ENCODE data around the gene GID4.

Gene GID4

DNA sequence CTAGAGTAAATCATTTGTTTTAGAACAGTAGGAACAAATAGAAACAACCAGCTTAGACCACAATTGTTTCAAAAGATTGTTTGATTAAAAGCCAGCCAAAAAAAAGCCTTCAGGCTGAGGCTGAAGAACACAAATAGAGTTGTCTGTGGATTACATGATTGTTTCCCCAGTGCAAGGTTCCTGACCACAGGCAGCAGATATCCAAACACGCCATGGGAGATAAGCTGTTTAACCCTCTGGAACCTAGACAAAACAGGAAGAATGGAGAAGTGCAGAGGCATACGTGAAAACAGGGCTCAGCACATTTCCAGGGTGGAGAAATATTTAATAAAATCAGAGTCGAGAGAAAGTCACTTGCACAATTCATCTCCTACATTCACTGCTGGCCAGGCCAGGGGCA lies 21.2 kb upstream of the GID4 start:
- DNase-seq (ENCODE audit: low spot score), result no peak

GRCh38 chr17:18018411-18018921 lies 20.7 kb upstream of the GID4 start:
- no peak for DNase-seq (ENCODE audit: low spot score)

- DNase-seq (ENCODE audit: low spot score), result no peak
Measured at GRCh38 chr17:18019838-18020154, 19.4 kb upstream of the GID4 start.

DNA sequence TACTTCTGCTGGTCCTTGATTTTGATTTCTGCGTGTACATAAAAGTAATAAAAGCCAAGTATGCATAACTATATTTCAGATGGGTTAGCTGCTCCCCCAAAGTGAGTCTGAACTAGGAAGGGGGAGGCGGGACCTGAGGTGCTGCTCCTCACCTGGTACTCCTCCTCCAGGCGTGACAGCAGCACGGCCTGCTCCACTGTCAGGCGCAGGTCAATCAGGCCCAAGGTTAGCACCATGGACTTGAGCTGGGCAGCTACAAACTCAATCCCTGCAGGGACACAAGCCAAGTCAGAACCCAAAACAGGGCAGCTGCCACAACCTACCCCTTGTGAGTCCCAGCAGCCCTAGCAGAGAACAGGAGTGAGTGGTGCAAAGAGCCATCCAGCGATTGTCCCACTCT lies 18.2 kb upstream of the GID4 start:
- no peak for DNase-seq (ENCODE audit: low spot score)

DNA sequence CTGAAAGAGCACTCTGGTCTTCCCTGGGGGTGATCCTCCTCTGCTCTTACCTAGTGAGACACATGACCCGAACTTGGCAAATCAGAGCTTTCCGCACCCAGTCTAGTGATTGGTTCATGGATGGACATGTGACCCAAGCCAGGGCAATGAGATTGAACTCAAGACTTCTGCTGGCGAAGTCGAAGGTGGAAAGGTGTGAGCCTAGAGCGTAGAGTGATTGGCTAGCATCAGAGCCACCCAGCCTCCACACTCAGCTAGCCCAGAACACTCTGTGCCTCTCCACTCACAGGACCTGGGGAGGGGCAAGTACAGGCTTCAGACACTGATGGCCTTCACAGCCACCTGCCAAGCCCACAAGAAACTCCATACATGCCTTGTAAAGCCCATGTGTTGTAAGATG lies 17.8 kb upstream of the GID4 start:
- DNase-seq (ENCODE audit: low spot score), result no peak

- no peak for DNase-seq (ENCODE audit: low spot score)
Measured at GRCh38 chr17:18025241-18025944, 13.8 kb upstream of the GID4 start.

- no peak for DNase-seq (ENCODE audit: low spot score)
Measured at GRCh38 chr17:18025945-18026776, 13.0 kb upstream of the GID4 start.

- no peak for DNase-seq (ENCODE audit: low spot score)
Measured at GRCh38 chr17:18027280-18027679, 11.9 kb upstream of the GID4 start.

GRCh38 chr17:18028114-18028951 lies 10.9 kb upstream of the GID4 start:
- no peak for DNase-seq (ENCODE audit: low spot score)

GRCh38 chr17:18028952-18029540 lies 10.2 kb upstream of the GID4 start:
- DNase-seq (ENCODE audit: low spot score), result no peak

- no peak for DNase-seq (ENCODE audit: low spot score)
Measured at GRCh38 chr17:18031955-18032354, 7.3 kb upstream of the GID4 start.

DNA sequence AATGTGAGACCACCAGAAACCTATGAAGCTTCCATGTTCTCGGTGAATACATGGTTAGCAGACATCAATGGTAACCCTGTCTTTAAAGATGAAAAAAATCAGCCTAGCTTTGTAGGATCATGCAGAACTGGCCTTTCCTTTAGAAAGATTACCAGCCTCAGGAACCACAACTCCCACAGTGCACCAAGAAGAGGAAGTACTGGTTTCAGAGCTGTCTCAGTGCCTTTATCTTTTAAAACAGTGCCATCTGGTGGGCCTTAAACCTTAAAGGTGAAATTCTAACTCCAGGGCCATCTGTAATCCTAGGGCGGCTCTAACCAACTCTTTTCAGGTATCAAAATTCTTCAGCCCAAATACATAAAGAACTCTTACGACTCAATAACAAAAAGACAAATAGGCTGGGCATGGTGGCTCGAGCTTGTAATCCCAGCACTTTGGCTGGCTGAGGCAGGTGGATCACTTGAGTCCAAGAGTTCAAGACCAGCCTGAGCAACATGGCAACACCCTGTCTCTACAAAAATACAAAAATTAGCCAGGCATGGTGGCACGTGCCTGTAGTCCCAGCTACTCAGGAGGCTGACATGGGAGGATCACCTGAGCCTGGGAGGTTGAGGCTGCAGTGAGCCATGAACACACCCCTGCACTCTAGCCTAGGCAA lies 5.6 kb upstream of the GID4 start:
- peak; percentile 75 for DNase-seq (ENCODE audit: low spot score)

- no peak for DNase-seq (ENCODE audit: low spot score)
Measured at GRCh38 chr17:18035704-18036103, 3.5 kb upstream of the GID4 start.

DNA sequence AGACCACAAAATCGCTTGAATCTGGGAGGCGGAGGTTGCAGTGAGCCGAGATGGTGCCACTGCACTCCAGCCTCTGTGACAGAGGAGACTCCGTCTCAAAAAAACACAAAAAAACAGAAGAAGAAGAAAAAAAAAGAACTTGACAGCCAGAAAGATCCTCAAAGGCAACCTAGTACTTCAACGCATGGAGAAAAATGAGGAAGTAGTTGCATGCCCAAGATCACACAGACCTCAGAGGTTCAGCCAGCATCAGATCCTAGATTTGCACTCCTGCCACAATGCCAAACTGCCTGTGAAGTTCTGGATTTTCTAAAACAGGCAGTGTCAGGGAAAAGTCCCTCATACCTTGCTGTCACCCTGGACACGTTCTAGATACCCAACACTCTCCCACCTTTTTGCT lies 1.7 kb upstream of the GID4 start:
- no peak for DNase-seq (ENCODE audit: low spot score)

- DNase-seq (ENCODE audit: low spot score), result no peak
Measured at GRCh38 chr17:18038149-18038850, 908 bp upstream of the GID4 start.

GRCh38 chr17:18039535-18040260 lies 490 bp downstream of the GID4 start:
- DNase-seq (ENCODE audit: low spot score), result no peak

- DNase-seq (ENCODE audit: low spot score), result no peak
Measured at GRCh38 chr17:18040261-18040858, 1.2 kb downstream of the GID4 start.

DNA sequence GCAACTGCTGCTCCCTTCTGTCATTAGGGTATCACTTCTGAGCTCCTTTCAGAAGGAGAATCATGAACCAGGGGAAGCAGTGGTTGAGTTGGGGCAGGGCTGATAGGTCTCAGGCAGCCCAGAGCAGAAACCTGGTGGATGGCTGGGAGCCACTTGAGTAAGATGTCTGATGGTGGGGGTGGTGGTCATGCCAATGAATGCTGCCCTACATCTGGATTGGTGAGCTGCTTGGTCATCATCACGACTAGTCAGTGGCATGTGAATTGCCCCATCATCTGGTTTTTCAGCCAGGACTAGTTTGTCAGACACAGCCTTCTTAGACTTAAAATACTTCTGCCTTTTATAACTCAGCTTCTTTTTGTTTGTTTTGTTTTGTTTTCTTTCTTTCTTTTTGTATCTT lies 2.6 kb downstream of the GID4 start:
- DNase-seq (ENCODE audit: low spot score), result no peak

- DNase-seq (ENCODE audit: low spot score), result no peak
Measured at GRCh38 chr17:18042983-18043382, 3.8 kb downstream of the GID4 start.

GRCh38 chr17:18043491-18043890 lies 4.3 kb downstream of the GID4 start:
- no peak for DNase-seq (ENCODE audit: low spot score)
